Measurements from ENCODE around the gene TLX3.
"Not testable (repeated sequence)": the region's sequence is repeated elsewhere in the genome, so short reads cannot be mapped to it uniquely, and the experiment has no call there.

Gene TLX3

GRCh38 chr5:171285465-171285864 is 23.6 kb upstream of the TLX3 start:
- no peak for DNase-seq (ENCODE audit: low spot score)
- in situ Hi-C loops (cut with MboI; ENCODE audit: low pct_unique_long_range_greater_than_20kb, low sequenced_read_pairs, unreplicated experiment) = no loop called here
- TF ChIP-seq CTCF (IDR thresholded peaks at IDR 0.05; ENCODE audit: extremely low read depth, insufficient read depth, missing control alignments) = no peak

- in situ Hi-C loops (cut with MboI; ENCODE audit: low pct_unique_long_range_greater_than_20kb, low sequenced_read_pairs, unreplicated experiment) = no loop called here
- no peak for TF ChIP-seq CTCF (IDR thresholded peaks at IDR 0.05; ENCODE audit: extremely low read depth, insufficient read depth, missing control alignments)
- DNase-seq (ENCODE audit: low spot score) = no peak
Measured at GRCh38 chr5:171288066-171288465, 21.0 kb upstream of the TLX3 start.

- in situ Hi-C loops (cut with MboI; ENCODE audit: low pct_unique_long_range_greater_than_20kb, low sequenced_read_pairs, unreplicated experiment) = no loop called here
- TF ChIP-seq CTCF (IDR thresholded peaks at IDR 0.05; ENCODE audit: extremely low read depth, insufficient read depth, missing control alignments) = no peak
- DNase-seq (ENCODE audit: low spot score) = no peak
Measured at GRCh38 chr5:171291371-171291770, 17.7 kb upstream of the TLX3 start.

GRCh38 chr5:171295299-171295698 is 13.7 kb upstream of the TLX3 start:
- in situ Hi-C loops (cut with MboI; ENCODE audit: low pct_unique_long_range_greater_than_20kb, low sequenced_read_pairs, unreplicated experiment) = no loop called here
- no peak for DNase-seq (ENCODE audit: low spot score)
- no peak for TF ChIP-seq CTCF (IDR thresholded peaks at IDR 0.05; ENCODE audit: extremely low read depth, insufficient read depth, missing control alignments)

- in situ Hi-C loops (cut with MboI; ENCODE audit: low pct_unique_long_range_greater_than_20kb, low sequenced_read_pairs, unreplicated experiment) = no loop called here
- no peak for DNase-seq (ENCODE audit: low spot score)
- TF ChIP-seq CTCF (IDR thresholded peaks at IDR 0.05; ENCODE audit: extremely low read depth, insufficient read depth, missing control alignments) = no peak
Measured at GRCh38 chr5:171295801-171296200, 13.2 kb upstream of the TLX3 start.

GRCh38 chr5:171297941-171298340 is 11.1 kb upstream of the TLX3 start:
- DNase-seq (ENCODE audit: low spot score); in situ Hi-C loops (cut with MboI; ENCODE audit: low pct_unique_long_range_greater_than_20kb, low sequenced_read_pairs, unreplicated experiment): not testable (repeated sequence)

- no peak for DNase-seq (ENCODE audit: low spot score)
- no peak for TF ChIP-seq CTCF (IDR thresholded peaks at IDR 0.05; ENCODE audit: extremely low read depth, insufficient read depth, missing control alignments)
- in situ Hi-C loops (cut with MboI; ENCODE audit: low pct_unique_long_range_greater_than_20kb, low sequenced_read_pairs, unreplicated experiment) = no loop called here
Measured at GRCh38 chr5:171299228-171299627, 9.8 kb upstream of the TLX3 start.

All from GM13977 (cell line).